ENCODE data around the gene EED.

DNA sequence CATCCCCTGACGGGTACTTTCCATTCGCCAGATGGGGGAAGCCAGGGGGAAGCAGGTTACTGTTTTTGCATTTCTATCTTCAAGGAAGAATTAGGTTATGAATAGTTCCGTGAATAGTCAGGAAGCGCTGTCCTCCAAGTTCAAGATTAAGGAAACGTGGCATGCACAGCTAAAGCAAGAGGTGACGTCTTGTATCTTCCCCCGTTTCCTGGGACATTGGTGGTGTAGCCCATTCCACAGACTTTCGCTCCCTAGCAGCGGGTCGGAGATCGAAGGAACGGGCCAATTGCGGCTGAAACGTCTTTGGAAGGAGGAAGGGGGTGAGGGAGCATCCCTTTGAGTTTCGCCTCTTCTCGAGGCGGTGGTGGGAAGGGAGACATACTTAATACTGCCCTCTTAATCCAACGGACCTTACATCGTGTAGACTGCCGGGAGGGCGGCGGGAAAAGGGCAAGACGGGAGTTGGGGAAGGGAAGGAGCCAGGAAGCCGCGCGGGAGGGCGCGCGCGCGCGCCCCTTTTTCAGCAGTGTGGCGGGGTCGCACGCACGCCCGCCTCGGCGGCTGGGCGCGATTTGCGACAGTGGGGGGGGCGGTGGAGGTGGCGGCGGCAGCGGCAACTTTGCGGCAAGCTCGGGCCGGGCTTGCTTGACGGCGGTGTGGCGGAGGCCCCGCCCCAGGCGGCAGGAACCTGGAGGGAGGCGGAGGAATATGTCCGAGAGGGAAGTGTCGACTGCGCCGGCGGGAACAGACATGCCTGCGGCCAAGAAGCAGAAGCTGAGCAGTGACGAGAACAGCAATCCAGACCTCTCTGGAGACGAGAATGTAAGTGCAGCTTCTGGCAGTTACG lies at the start of gene EED:
- TF ChIP-seq, protein P1, sequence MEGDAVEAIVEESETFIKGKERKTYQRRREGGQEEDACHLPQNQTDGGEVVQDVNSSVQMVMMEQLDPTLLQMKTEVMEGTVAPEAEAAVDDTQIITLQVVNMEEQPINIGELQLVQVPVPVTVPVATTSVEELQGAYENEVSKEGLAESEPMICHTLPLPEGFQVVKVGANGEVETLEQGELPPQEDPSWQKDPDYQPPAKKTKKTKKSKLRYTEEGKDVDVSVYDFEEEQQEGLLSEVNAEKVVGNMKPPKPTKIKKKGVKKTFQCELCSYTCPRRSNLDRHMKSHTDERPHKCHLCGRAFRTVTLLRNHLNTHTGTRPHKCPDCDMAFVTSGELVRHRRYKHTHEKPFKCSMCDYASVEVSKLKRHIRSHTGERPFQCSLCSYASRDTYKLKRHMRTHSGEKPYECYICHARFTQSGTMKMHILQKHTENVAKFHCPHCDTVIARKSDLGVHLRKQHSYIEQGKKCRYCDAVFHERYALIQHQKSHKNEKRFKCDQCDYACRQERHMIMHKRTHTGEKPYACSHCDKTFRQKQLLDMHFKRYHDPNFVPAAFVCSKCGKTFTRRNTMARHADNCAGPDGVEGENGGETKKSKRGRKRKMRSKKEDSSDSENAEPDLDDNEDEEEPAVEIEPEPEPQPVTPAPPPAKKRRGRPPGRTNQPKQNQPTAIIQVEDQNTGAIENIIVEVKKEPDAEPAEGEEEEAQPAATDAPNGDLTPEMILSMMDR (IDR thresholded peaks at IDR 0.05): no peak
- TF ChIP-seq ETV6 (CRISPR knock-in tag; IDR thresholded peaks at IDR 0.05) (no peak), FOXK1 (CRISPR knock-in tag; IDR thresholded peaks at IDR 0.05) (no peak; the same call in 1 of the 2 replicates), ZBTB21 (CRISPR knock-in tag; IDR thresholded peaks at IDR 0.05; ENCODE audit: borderline replicate concordance) (no peak), SMAD4 (CRISPR knock-in tag; IDR thresholded peaks at IDR 0.05) (no peak), ATF2 (CRISPR knock-in tag; IDR thresholded peaks at IDR 0.05; ENCODE audit: borderline replicate concordance, low read depth) (no peak), NR1H2 (CRISPR knock-in tag; IDR thresholded peaks at IDR 0.05) (no peak), GABPB1 (CRISPR knock-in tag; IDR thresholded peaks at IDR 0.05) (0 out of 2 replicates have a peak, but pooled peaks have one; percentile 40)
- TF ChIP-seq, protein P2, sequence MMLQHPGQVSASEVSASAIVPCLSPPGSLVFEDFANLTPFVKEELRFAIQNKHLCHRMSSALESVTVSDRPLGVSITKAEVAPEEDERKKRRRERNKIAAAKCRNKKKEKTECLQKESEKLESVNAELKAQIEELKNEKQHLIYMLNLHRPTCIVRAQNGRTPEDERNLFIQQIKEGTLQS (CRISPR knock-in tag; conservative IDR thresholded peaks at IDR 0.05): no peak
